Measurements from ENCODE around the gene HPSE2.

HPSE2 gene

DNA sequence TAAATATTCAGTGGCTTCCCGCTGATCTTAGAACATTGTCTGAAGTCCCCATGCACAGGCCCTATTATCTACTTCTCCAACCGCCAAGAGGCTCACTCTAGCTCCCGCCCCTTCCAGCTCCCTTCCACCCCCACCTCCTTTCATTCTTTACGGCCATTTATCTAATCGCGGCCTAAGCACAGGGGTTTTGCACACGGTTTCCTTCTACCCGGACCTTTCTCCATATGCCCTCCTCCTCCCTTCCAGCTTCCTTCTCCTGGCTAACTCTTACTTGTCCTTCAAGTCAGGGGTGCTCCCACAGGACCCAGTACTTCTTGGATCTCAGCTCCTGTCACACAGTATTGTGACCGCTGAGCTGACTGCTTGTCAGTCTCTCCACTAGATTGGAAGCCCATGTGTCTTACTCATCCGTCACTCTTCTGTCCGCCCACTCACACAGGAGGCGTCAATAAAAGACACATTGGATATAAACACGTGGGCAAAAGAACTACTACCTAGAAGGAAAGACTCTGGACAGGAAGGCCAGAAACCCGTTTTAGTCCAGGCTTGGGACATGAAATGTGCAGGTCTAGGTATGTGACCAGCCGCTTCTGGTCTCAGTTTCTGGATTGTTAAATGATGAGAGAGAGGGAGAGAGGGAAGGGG, 768.7 kb downstream of the HPSE2 start:
- no peak for DNase-seq (ENCODE audit: low read depth, low spot score)
- TF ChIP-seq EZH2 (IDR thresholded peaks at IDR 0.05) (no peak), FOXP2 (optimal IDR thresholded peaks at IDR 0.05; ENCODE audit: control extremely low read depth, extremely low read length, insufficient read depth) (no peak), POLR2AphosphoS5 (IDR thresholded peaks at IDR 0.05; ENCODE audit: borderline replicate concordance, low read depth, low read length) (no peak)
- Histone ChIP-seq H3K9ac (ENCODE audit: insufficient read length) (no peak overlapping the region), H3K9me3 (ENCODE audit: low read depth, low read length) (no peaks in the 10 kb centered on the region), H3K4me3 (no peak overlapping the region), H3K36me3 (ENCODE audit: insufficient read depth, low read length) (no peaks in the 10 kb centered on the region), H3K27ac (no peak overlapping the region)

DNA sequence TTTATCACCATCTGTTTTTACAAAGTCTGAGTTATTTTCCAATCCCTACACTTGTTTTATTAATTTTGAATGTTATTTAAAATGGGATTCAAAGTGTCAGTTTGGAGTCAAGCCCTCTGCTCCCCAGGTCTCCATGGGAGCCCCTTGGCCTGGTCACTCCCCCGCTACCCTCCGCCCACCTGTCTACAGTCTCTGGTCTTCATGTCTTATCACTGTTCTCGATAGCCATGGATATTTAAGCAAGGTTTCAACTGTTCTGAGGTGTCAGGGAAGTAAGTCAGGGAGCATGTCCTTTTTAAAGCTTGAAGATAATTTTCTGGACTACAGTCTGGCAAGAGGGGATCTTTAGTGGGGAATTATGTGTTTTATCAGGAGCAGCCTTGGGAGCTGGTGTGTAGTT, 769.8 kb downstream of the HPSE2 start:
- no peak overlapping the region for H3K9ac ChIP-seq (ENCODE audit: insufficient read length)
- no peak overlapping the region for H3K4me3 ChIP-seq
- DNase-seq (ENCODE audit: low read depth, low spot score): no peak
- TF ChIP-seq EZH2 (IDR thresholded peaks at IDR 0.05) (no peak), FOXP2 (optimal IDR thresholded peaks at IDR 0.05; ENCODE audit: control extremely low read depth, extremely low read length, insufficient read depth) (no peak), POLR2AphosphoS5 (IDR thresholded peaks at IDR 0.05; ENCODE audit: borderline replicate concordance, low read depth, low read length) (no peak)
- no peaks in the 10 kb centered on the region for H3K9me3 ChIP-seq (ENCODE audit: low read depth, low read length)
- H3K36me3 ChIP-seq (ENCODE audit: insufficient read depth, low read length): no peaks in the 10 kb centered on the region
- H3K27ac ChIP-seq: no peak overlapping the region

DNA sequence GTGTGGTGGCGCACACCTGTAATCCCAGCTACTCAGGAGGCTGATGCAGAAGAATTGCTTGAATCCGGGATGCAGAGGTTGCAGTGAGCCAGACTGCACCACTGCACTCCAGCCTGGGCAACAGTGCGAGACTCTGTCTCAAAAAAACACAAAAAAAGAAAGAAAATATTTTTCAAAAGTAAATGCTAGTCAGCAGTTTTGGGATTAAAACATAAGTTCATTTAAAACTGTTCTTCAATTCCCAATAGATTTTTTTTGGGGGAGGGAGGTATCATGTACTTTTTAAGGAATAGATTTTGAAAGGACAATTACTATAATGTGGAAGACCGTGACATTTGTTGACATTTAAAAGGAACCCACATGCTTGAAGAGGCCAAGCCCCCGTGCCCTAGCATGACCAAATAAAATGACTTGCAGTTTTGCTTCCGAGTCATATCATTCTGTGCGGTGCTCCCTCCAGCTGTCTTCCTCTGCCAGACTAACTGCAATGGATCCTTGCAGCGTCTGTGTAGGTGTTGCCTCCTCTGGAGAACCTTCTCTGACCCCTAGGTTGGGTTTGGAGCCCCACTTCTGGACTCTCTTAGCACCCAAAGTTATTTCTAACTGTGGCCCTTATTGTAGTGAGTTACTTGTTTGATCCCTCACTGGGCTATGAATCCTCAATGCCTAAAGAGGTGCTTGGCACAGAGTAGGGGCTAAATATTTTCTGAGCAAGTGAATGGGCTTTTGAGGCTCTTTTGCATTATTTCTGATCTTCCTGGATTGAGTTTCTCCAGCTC, 771.5 kb downstream of the HPSE2 start:
- Histone ChIP-seq H3K27ac (no peak overlapping the region), H3K36me3 (ENCODE audit: insufficient read depth, low read length) (no peaks in the 10 kb centered on the region), H3K4me3 (no peak overlapping the region), H3K9me3 (ENCODE audit: low read depth, low read length) (no peaks in the 10 kb centered on the region), H3K9ac (ENCODE audit: insufficient read length) (no peak overlapping the region)
- no peak for DNase-seq (ENCODE audit: low read depth, low spot score)
- TF ChIP-seq POLR2AphosphoS5 (IDR thresholded peaks at IDR 0.05; ENCODE audit: borderline replicate concordance, low read depth, low read length) (no peak), FOXP2 (optimal IDR thresholded peaks at IDR 0.05; ENCODE audit: control extremely low read depth, extremely low read length, insufficient read depth) (no peak), EZH2 (IDR thresholded peaks at IDR 0.05) (no peak)

DNA sequence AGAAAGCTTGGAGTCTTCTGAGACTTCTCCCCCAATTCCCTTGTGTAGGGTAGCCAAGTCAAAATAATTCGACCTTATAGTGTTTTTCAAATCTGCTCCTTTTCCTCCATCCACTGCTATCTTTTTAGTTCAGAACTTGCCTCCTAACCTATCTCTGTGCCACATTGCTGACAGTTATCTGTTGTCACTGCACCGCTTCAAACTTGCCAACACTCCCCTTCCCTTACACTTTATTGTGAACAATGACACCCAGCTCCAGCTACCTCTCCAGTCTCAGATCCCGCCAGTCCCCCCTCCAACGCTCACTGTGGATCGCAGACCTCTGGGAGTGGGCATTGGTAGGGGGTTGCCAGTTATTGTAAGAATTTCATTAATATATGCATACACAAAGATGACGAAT, 772.6 kb downstream of the HPSE2 start:
- Histone ChIP-seq H3K36me3 (ENCODE audit: insufficient read depth, low read length) (no peaks in the 10 kb centered on the region), H3K27ac (no peak overlapping the region), H3K9me3 (ENCODE audit: low read depth, low read length) (no peaks in the 10 kb centered on the region), H3K4me3 (no peak overlapping the region), H3K9ac (ENCODE audit: insufficient read length) (no peak overlapping the region)
- no peak for DNase-seq (ENCODE audit: low read depth, low spot score)
- no peak for TF ChIP-seq POLR2AphosphoS5 (IDR thresholded peaks at IDR 0.05; ENCODE audit: borderline replicate concordance, low read depth, low read length)
- no peak for TF ChIP-seq EZH2 (IDR thresholded peaks at IDR 0.05)
- no peak for TF ChIP-seq FOXP2 (optimal IDR thresholded peaks at IDR 0.05; ENCODE audit: control extremely low read depth, extremely low read length, insufficient read depth)

GRCh38 chr10:98461500-98461842, 774.2 kb downstream of the HPSE2 start:
- H3K36me3 ChIP-seq (ENCODE audit: insufficient read depth, low read length): no peaks in the 10 kb centered on the region
- no peaks in the 10 kb centered on the region for H3K9me3 ChIP-seq (ENCODE audit: low read depth, low read length)
- H3K4me3 ChIP-seq: no peak overlapping the region
- no peak overlapping the region for H3K27ac ChIP-seq
- no peak overlapping the region for H3K9ac ChIP-seq (ENCODE audit: insufficient read length)
- no peak for DNase-seq (ENCODE audit: low read depth, low spot score)
- no peak for TF ChIP-seq FOXP2 (optimal IDR thresholded peaks at IDR 0.05; ENCODE audit: control extremely low read depth, extremely low read length, insufficient read depth)
- no peak for TF ChIP-seq POLR2AphosphoS5 (IDR thresholded peaks at IDR 0.05; ENCODE audit: borderline replicate concordance, low read depth, low read length)
- TF ChIP-seq EZH2 (IDR thresholded peaks at IDR 0.05): no peak

DNA sequence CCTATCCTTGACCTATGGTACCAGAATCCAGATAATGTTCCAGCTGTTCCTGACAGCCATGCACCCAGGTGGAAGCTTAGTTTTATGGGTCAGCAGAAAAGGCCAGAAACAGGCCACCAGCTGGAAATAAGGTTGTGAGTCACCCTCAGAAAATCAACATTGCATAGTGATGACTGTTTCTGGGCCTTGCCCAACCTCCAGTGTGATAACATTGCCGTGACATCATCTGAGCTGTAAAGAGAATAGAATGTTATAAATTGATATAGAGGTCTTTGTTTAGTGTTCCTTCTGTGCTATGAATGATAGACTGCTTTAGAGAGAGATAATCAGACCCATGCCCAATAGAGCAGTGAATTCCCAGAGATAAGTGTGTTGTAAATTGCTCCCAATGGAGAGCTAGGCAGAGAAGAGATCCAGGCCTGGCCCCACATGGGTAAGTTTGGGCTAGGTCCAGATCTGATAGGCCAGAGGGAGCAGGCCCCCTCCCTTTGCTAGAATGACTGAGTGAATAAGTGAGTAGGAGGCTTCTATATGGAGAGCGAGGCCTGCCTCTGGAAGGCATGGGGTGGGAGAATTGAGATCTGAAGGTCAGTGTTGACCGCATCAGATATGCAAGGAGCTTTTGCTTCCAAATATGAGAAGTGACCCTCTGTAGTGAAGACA, 774.7 kb downstream of the HPSE2 start:
- Histone ChIP-seq H3K9ac (ENCODE audit: insufficient read length) (no peak overlapping the region), H3K27ac (no peak overlapping the region), H3K9me3 (ENCODE audit: low read depth, low read length) (no peaks in the 10 kb centered on the region), H3K36me3 (ENCODE audit: insufficient read depth, low read length) (no peaks in the 10 kb centered on the region), H3K4me3 (no peak overlapping the region)
- TF ChIP-seq POLR2AphosphoS5 (IDR thresholded peaks at IDR 0.05; ENCODE audit: borderline replicate concordance, low read depth, low read length) (no peak), EZH2 (IDR thresholded peaks at IDR 0.05) (no peak), FOXP2 (optimal IDR thresholded peaks at IDR 0.05; ENCODE audit: control extremely low read depth, extremely low read length, insufficient read depth) (no peak)
- DNase-seq (ENCODE audit: low read depth, low spot score): no peak

DNA sequence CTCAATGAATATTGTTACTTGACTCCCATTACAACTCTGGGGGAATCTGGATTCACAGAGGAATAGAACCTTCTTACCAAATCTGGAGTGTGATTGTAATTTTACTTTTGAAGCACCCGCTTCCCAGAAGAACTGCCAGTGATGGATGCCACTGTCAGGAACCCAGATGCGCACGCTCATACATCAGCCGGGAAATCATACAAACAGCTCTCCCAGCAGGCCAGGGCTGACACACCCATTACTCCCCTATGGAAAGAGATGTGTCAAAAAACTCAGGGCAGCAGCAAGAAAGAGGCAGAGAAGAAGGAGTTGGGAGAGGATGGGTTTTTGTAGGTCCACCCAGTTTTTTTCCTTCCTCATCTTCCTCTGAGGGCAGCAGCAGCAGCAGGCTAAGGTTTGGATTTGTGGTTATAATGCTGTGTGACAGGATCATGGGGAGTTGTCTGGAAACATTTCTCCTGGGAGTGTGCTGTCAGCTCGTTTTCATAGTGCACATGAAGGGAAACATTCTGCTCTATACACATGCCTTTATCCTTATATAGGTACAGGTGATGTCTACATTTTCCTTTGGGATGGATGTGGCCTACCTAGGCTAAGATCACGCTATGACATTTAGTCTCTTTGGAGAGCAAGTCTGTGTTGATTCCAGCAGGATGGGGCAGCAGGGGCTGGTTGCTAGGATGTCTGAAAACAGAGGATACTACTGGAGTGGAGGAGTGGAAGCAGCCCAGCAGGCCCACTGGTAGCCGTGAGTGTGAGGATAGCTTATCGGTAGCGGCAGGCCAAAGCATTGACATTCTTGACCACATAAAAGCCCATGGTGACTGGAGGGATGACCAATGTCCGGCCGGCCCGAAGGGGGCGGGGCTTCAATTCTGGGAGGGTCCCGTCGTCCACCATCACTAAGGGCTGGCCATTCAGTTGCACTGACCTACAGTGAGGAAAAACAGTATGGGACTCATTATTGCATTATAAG, 776.6 kb downstream of the HPSE2 start:
- no peaks in the 10 kb centered on the region for H3K9me3 ChIP-seq (ENCODE audit: low read depth, low read length)
- DNase-seq (ENCODE audit: low read depth, low spot score): no peak
- TF ChIP-seq EZH2 (IDR thresholded peaks at IDR 0.05): no peak
- H3K9ac ChIP-seq (ENCODE audit: insufficient read length): no peak overlapping the region
- no peak overlapping the region for H3K4me3 ChIP-seq
- H3K36me3 ChIP-seq (ENCODE audit: insufficient read depth, low read length): no peaks in the 10 kb centered on the region
- H3K27ac ChIP-seq: no peak overlapping the region

DNA sequence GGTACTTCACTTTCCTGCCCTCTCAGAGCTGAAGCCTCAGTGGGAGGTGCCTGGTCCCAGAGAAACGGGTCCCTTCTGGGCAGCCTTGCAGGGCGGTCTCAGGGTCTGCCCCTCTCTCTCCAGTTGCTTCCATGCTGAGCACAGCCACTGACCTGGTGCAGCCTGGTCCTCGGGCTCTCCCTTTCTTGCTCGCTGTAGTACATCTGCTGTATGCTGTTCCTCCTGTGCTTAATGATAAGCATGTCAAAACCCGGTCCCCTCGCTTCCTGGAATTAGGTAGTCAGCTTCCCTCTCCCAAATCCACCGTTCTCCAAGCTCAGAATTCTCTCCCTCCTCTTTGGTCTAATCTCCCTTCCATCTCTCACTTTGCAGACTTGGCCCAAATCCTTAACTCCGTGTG, 777.9 kb downstream of the HPSE2 start:
- DNase-seq (ENCODE audit: low read depth, low spot score): no peak
- Histone ChIP-seq H3K27ac (no peak overlapping the region), H3K9me3 (ENCODE audit: low read depth, low read length) (no peaks in the 10 kb centered on the region), H3K4me3 (no peak overlapping the region), H3K36me3 (ENCODE audit: insufficient read depth, low read length) (no peaks in the 10 kb centered on the region), H3K9ac (ENCODE audit: insufficient read length) (no peak overlapping the region)
- TF ChIP-seq POLR2AphosphoS5 (IDR thresholded peaks at IDR 0.05; ENCODE audit: borderline replicate concordance, low read depth, low read length) (no peak), EZH2 (IDR thresholded peaks at IDR 0.05) (no peak), FOXP2 (optimal IDR thresholded peaks at IDR 0.05; ENCODE audit: control extremely low read depth, extremely low read length, insufficient read depth) (no peak)
